A673 (cell line): ENCODE measurements around the gene RELN. TPM values are rescaled to one million over a fixed set of nuclear protein-coding genes. Genes with fewer than 3 reads are reported as not detected.

Source experiments
- BruUV-seq: library from RNA; stranded (reverse); fragments of 400-500 nt; replicated peaks from 2 replicates; lab custom pipeline; 2021; lab: Mats Ljungman, UMichigan
- CTCF ChIA-PET: fragments of 300-600 bp; sonication (Branson Sonifier 250); formaldehyde crosslinking; loops from one replicate; lab custom pipeline; 2022; ENCODE audit warnings: antibody characterized with exemption; lab: Charles Lee
- POLR2A ChIA-PET: fragments of 300-600 bp; sonication (Branson Sonifier 250); formaldehyde crosslinking; loops from one replicate; lab custom pipeline; 2022; ENCODE audit warnings: antibody characterized with exemption; ENCODE audit not compliant: low non-redundant PET; lab: Charles Lee
- DNase-seq: peaks from one replicate; pipeline ENCODE4 v3.0.0-alpha.2; 2015; ENCODE audit warnings: low spot score
- H3K27ac ChIP-seq: fragments of 200-600 bp; sonication (generic); 2 replicates; pipeline ENCODE4 v1.5.1; 2016; ENCODE audit warnings: mixed run types, low read depth, mild to moderate bottlenecking, mixed read lengths, antibody characterized with exemption, low read length; ENCODE audit not compliant: poor library complexity, severe bottlenecking
- H3K27me3 ChIP-seq: fragments of 200-600 bp; sonication (generic); replicated peaks from 2 replicates; pipeline ENCODE4 v1.6.1; 2017; ENCODE audit warnings: mixed run types, low read depth, mild to moderate bottlenecking, mixed read lengths, antibody characterized with exemption, low read length; ENCODE audit not compliant: insufficient read depth, poor library complexity
- H3K36me3 ChIP-seq: fragments of 200-600 bp; sonication (generic); 2 replicates; pipeline ENCODE4 v1.6.1; 2016; ENCODE audit warnings: mixed run types, mild to moderate bottlenecking, mixed read lengths, antibody characterized with exemption, low read length; ENCODE audit not compliant: insufficient read depth, poor library complexity, severe bottlenecking
- H3K4me1 ChIP-seq: fragments of 200-600 bp; sonication (generic); 2 replicates; pipeline ENCODE4 v1.6.1; 2017; ENCODE audit warnings: mixed run types, mild to moderate bottlenecking, mixed read lengths, antibody characterized with exemption, low read length; ENCODE audit not compliant: insufficient read depth, poor library complexity, severe bottlenecking
- H3K4me3 ChIP-seq: fragments of 200-600 bp; sonication (generic); 2 replicates; pipeline ENCODE4 v1.5.1; 2016; ENCODE audit warnings: low read depth, mixed run types, mild to moderate bottlenecking, mixed read lengths, low read length; ENCODE audit not compliant: poor library complexity, severe bottlenecking
- H3K9me3 ChIP-seq: fragments of 200-600 bp; sonication (generic); 2 replicates; pipeline ENCODE4 v1.6.1; 2016; ENCODE audit warnings: mixed run types, low read depth, mild to moderate bottlenecking, mixed read lengths, antibody characterized with exemption, low read length; ENCODE audit not compliant: poor library complexity, severe bottlenecking
- CTCF ChIP-seq: fragments of 300-800, 200-600 bp; sonication (generic); conservative IDR thresholded peaks from 2 replicates; pipeline ENCODE4 v1.5.1; 2017; ENCODE audit warnings: low read depth, mild to moderate bottlenecking, antibody characterized with exemption, low read length, moderate library complexity, mixed read lengths
- EZH2 ChIP-seq: fragments of 200-600 bp; sonication (generic); IDR thresholded peaks from 2 replicates; pipeline ENCODE4 v1.6.1; 2017; ENCODE audit warnings: borderline replicate concordance, low read depth, mild to moderate bottlenecking, mixed read lengths, antibody characterized with exemption, low read length; ENCODE audit not compliant: poor library complexity, severe bottlenecking
- intact Hi-C: fragments of 100-400 bp; cut with micrococcal nuclease; formaldehyde crosslinking; loops from one replicate; pipeline ENCODE4 v1.10.0; 2022; ENCODE audit not compliant: unreplicated experiment
- total RNA-seq: library from RNA; stranded (reverse); gene quantifications from 2 replicates; pipeline ENCODE4 v1.2.3, GENCODE V29; 2021

Gene RELN
- total RNA-seq, 1 experiment from 2014 or later = not detected

- H3K27me3 ChIP-seq = peaks cover 35% of the 10 kb centered on the region
- H3K4me3 ChIP-seq = no peak overlapping the region
- no peaks in the 10 kb centered on the region for H3K36me3 ChIP-seq
- intact Hi-C loops = no loop called here
- ChIA-PET POLR2A (no interaction called here), CTCF (no interaction called here)
- no peaks in the 10 kb centered on the region for H3K9me3 ChIP-seq
- no peak overlapping the region for H3K27ac ChIP-seq
- no TSS peak for BruUV-seq
- peaks cover 9% of the 10 kb centered on the region for H3K4me1 ChIP-seq
- DNase-seq = no peak
- TF ChIP-seq CTCF (no peak), EZH2 (no peak)
These were observed 4.1 kb upstream of the RELN start for GRCh38 chr7:103993551-103993950.

GRCh38 chr7:103991406-103991805 lies 1.9 kb upstream of the RELN start:
- intact Hi-C loops = no loop called here
- Histone ChIP-seq H3K27ac (no peak overlapping the region), H3K27me3 (peaks cover 57% of the 10 kb centered on the region), H3K9me3 (no peaks in the 10 kb centered on the region), H3K36me3 (no peaks in the 10 kb centered on the region), H3K4me3 (no peak overlapping the region), H3K4me1 (peaks cover 9% of the 10 kb centered on the region)
- no TSS peak for BruUV-seq
- TF ChIP-seq EZH2 (no peak), CTCF (no peak)
- ChIA-PET CTCF (no interaction called here), POLR2A (no interaction called here)
- no peak for DNase-seq

GRCh38 chr7:103990991-103991390 lies 1.5 kb upstream of the RELN start:
- Histone ChIP-seq H3K36me3 (no peaks in the 10 kb centered on the region), H3K4me1 (peaks cover 9% of the 10 kb centered on the region), H3K9me3 (no peaks in the 10 kb centered on the region), H3K27ac (no peak overlapping the region), H3K27me3 (peaks cover 60% of the 10 kb centered on the region), H3K4me3 (peak overlapping the region; percentile 49)
- intact Hi-C loops = no loop called here
- no peak for TF ChIP-seq EZH2
- TF ChIP-seq CTCF = no peak
- POLR2A ChIA-PET = no interaction called here
- CTCF ChIA-PET = no interaction called here
- no peak for DNase-seq
- BruUV-seq = no TSS peak
